Hair follicle dermal papilla cell (primary cell): ENCODE results near the gene SNX2. TPM values are rescaled to one million over a fixed set of nuclear protein-coding genes. Genes with fewer than 3 reads are reported as not detected.

Source experiments
- total RNA-seq: library from RNA; depleted of rRNA; stranded (reverse); fragments of >200 nt; gene quantifications from 2 replicates; pipeline ENCODE4 v1.2.3, GENCODE V29; 2012

The SNX2 gene, protein sequence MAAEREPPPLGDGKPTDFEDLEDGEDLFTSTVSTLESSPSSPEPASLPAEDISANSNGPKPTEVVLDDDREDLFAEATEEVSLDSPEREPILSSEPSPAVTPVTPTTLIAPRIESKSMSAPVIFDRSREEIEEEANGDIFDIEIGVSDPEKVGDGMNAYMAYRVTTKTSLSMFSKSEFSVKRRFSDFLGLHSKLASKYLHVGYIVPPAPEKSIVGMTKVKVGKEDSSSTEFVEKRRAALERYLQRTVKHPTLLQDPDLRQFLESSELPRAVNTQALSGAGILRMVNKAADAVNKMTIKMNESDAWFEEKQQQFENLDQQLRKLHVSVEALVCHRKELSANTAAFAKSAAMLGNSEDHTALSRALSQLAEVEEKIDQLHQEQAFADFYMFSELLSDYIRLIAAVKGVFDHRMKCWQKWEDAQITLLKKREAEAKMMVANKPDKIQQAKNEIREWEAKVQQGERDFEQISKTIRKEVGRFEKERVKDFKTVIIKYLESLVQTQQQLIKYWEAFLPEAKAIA
- total RNA-seq, result 64.6 and 82.4 TPM in 2 replicates

DNA sequence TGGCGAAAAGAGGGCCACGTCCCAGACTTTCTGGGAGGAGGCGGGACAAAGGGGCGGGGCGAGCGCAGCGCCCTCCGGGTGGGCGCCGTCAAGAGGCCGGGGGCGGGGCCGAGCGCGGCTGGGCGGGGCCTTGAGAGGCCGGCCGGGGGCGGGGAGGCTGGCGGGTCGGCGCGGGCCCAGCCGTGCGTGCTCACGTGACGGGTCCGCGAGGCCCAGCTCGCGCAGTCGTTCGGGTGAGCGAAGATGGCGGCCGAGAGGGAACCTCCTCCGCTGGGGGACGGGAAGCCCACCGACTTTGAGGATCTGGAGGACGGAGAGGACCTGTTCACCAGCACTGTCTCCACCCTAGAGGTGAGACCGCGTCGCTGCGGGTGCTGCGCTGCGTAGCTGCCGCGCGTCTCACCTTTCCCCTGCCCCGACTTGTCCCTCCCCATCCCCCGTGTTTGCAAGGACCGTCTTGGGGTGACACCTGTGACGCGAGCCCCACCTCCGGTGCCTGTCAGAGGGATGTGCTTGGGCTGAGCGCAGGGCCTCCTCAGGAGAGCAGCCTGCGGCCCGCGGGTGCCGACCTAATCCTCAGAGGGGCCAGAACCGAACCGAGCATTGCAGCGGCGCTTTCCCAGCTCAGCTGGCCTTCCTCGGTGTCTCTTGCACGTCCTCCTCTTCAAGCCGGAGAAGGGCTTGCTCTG, at the start of gene SNX2:
TSS of gene SNX2 (plus strand) at position 220 of the 689 bp plus-strand sequence. CDS start at position 244, 24 bp downstream.

DNA sequence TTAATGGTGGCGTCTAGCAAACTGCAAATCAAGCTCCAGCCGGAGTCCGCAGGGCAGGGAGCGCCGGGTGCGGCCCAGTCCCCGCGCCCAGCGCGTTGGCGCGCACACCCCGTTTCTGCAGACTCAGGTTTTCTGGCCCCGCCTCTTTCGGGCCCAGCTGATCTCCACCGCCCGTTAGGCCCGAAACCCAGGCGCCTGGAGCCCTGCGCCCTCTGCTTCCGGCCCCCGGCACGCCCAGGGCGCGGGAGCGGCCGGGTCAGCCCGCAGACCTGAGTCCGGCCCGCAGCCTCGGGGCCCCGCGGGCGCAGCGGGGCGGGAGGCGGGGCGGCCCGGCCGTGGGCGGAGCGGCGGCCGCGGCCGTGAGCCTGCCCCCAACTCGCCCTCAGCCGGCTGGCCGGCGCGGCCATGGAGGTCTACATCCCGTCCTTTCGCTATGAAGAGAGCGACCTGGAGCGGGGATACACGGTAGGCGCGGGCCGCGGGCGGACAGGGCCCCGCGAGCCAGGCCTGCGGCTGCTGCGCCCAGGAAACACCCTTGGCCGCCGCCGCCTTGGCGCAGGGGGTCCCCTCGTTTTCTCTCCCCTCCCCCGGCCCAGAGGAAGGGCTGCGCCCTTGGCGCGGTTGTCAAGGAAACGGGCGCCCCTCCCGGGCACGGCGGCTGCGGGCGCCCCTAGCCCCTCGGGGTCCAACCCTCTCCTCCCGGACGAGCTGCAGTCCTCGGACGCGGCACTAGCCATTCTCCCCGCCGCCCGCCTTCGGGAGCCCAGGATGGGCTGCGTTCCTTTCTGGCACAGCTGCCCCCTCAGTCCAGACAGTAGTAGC, 70.6 kb downstream of the SNX2 start, which contains the start of gene SNX24:
TSS of gene SNX24 (plus strand) at position 385 of the 822 bp plus-strand sequence. CDS start at position 406, 21 bp downstream.

Other genes starting within 250 kb of the SNX2 start
- gene SNX24, start 70.5 kb downstream of the SNX2 start, total RNA-seq, result 24.4 and 25.6 TPM in 2 replicates